Measurements from ENCODE around the gene NR3C2.

DNA sequence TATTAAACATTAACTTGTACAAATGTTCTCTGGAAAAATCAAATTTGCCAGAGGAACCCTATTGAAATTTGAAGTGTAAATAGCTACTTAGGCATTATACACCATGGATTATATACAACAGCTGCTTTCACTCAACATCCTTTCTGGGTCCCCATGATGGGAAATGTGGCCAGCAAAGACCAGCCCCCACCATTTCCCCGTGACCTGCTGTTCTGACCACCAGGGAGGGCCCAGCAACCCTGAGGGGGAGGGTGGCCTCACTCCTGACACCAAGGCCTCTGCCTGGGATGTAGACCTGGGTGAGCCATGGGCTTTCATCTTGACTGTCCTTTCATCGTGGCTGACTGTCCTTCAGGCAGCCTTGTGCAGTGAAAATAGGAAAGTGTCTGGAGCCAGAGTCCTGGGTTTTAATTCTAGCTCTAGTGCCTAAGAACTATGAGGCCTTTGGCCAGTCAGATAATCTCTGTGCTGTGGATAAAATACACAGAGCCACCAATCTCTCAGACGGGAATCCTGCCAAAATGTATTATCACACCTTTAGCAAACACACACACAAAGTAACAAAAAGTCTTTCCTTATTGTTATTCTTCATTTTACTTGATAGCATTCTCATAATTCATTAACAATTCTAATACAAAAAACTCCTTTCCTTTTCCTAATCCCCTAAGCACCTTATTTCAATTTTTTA, 45.1 kb downstream of the NR3C2 start:
- TF ChIP-seq CTCF (IDR thresholded peaks at IDR 0.05) (no peak), POLR2A (IDR thresholded peaks at IDR 0.05) (no peak), POLR2AphosphoS5 (IDR thresholded peaks at IDR 0.05) (no peak)

Data from prostate gland (tissue), 2 donors.